ENCODE data around the gene EDAR. TPM values are rescaled to one million over a fixed set of nuclear protein-coding genes. Genes with fewer than 3 reads are reported as not detected.

EDAR gene
- total and polyA plus RNA-seq, 2 of the 8 experiments (the other 6 are each of a cell fraction or from before 2014, with no cell fraction given): not detected

DNA sequence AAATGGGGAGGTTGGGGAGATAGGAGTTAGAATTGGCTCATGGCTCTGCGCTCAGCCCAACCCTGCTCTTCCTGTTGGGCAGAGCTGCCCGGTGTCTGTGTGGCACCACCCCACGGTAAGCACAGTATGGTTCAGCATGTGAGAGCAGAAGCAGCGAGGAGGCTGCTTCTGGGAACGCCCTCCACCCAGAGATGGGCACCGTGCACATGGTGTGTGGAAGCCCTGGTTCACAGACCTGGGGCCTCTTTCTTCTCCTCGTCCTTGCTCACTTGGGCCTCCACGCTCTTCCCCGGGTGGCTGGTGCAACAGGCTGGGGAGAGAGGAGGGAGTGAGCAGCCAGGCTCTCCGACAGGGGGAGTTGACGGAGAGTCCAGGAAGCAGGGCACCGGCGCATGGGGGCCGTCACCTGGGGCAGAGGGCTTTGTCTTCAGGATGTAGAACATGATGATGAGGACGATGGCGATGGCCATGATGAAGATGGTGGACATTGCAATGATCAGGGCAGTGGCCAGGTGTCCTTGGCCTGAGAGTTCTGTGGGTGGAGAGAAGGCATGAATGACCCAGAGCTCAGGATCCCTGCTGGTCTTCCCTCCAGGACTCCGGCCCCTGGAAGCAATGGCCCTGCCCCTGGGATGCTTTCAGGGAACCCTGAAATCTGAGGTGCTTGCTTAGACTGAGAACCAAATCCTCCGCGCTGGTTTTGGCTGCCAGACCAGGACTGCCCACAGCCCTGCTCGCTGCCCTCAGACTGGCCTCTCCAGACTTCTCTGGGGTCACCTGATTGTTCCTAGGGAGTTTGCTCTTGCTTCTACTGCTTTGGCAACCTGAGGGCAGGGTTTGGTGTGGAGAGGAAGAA is 78.3 kb downstream of the EDAR start:
- H3K27me3 ChIP-seq (replicated peaks in 1 of 4; ENCODE audit: control insufficient read depth in 3 of 4, extremely low read depth in 1 of 4, insufficient read depth in 3 of 4, low read length in 3 of 4): no peaks in the 10 kb centered on the region
- H2AK5ac ChIP-seq (ENCODE audit: low read depth, low read length): no peak overlapping the region
- H3K9ac ChIP-seq (replicated peaks in 1 of 4; ENCODE audit: extremely low read depth in 1 of 4, low read depth in 3 of 4, low read length in 3 of 4): no peak overlapping the region
- no peaks in the 10 kb centered on the region for H3K36me3 ChIP-seq (ENCODE audit: control insufficient read depth in 2 of 4, insufficient read depth in 4 of 4, low read length in 3 of 4)
- no peaks in the 10 kb centered on the region for H3K23me2 ChIP-seq (ENCODE audit: low read depth, low read length)
- H4K5ac ChIP-seq (ENCODE audit: insufficient read length, low read depth, low read length): no peak overlapping the region
- ChIA-PET CTCF (ENCODE audit: partially characterized antibody) (interaction anchor here (3.6 kb wide), 1 partner anchor 17 kb away, joined by 15 read pairs; no protein-coding TSS in a partner anchor), POLR2A (ENCODE audit: partially characterized antibody) (no interaction called here)
- H4K8ac ChIP-seq (ENCODE audit: extremely low read depth, insufficient read depth, low read length): no peak overlapping the region
- H3K79me2 ChIP-seq (ENCODE audit: control insufficient read depth in 1 of 2, insufficient read depth in 2 of 2, low read length in 2 of 2): no peaks in the 10 kb centered on the region
- FAIRE-seq (no peak), DNase-seq (ENCODE audit: low read depth in 1 of 2, low spot score in 2 of 2) (peak in 1 of 2 experiments; percentile 31)
- no peak overlapping the region for H3K18ac ChIP-seq (ENCODE audit: extremely low read depth, low read length)
- no peak overlapping the region for H3K4me3 ChIP-seq (ENCODE audit: extremely low read depth in 1 of 4, insufficient read depth in 2 of 4, low read depth in 3 of 4, low read length in 4 of 4)
- no peak overlapping the region; the same call in 1 of the 2 replicates for H2BK5ac ChIP-seq (ENCODE audit: low read depth, low read length)
- no peak overlapping the region for H2BK12ac ChIP-seq (ENCODE audit: low read depth, low read length)
- H3K9me3 ChIP-seq (ENCODE audit: insufficient read depth in 2 of 2, low read depth in 1 of 2, low read length in 1 of 2): no peaks in the 10 kb centered on the region
- no peak overlapping the region for H2AFZ ChIP-seq (ENCODE audit: low read length)
- no peaks in the 10 kb centered on the region for H3K79me1 ChIP-seq (ENCODE audit: low read depth, low read length)
- no peak overlapping the region for H2BK120ac ChIP-seq (replicated peaks; ENCODE audit: low read depth, low read length)
- no peak overlapping the region for H3K56ac ChIP-seq (replicated peaks; ENCODE audit: insufficient read length, low read depth, low read length)
- no peaks in the 10 kb centered on the region for H3K4me1 ChIP-seq (replicated peaks in 1 of 4; ENCODE audit: control insufficient read depth in 3 of 4, insufficient read depth in 4 of 4, low read length in 3 of 4)
- no peak overlapping the region for H3K4me2 ChIP-seq (ENCODE audit: insufficient read depth in 1 of 2, low read depth in 2 of 2, low read length in 2 of 2)
- H3K4ac ChIP-seq (replicated peaks; ENCODE audit: insufficient read length, low read depth, low read length): no peak overlapping the region
- no peak overlapping the region for H3K23ac ChIP-seq (ENCODE audit: insufficient read length)
- H2BK20ac ChIP-seq (ENCODE audit: low read length): no peak overlapping the region
- WGBS, 2 experiments (ENCODE audit: extremely low coverage in 1 of 2, insufficient coverage in 1 of 2, insufficient read length in 1 of 2, insufficient replicate concordance in 2 of 2, low coverage in 1 of 2, low lambda C conversion rate in 2 of 2, missing lambda C conversion rate in 1 of 2): 87% methylated on average over 19 of the region's 20 CpGs; no CpG with 5 or more reads in 1 of the 2 experiments
- TF ChIP-seq CHD1 (IDR thresholded peaks at IDR 0.05; ENCODE audit: low read depth, low read length): no peak
- TF ChIP-seq POU5F1 (IDR thresholded peaks at IDR 0.05; ENCODE audit: low read depth, low read length): no peak
- no peak for TF ChIP-seq RFX5 (IDR thresholded peaks at IDR 0.05; ENCODE audit: borderline replicate concordance, low read depth, low read length)
- no peak for TF ChIP-seq TAF1 (IDR thresholded peaks at IDR 0.05; ENCODE audit: low read depth, low read length)
- no peak for TF ChIP-seq PHF8 (conservative IDR thresholded peaks at IDR 0.05; ENCODE audit: low read depth, low read length)
- TF ChIP-seq CBX5 (IDR thresholded peaks at IDR 0.05; ENCODE audit: low read depth, low read length): no peak
- no peak for TF ChIP-seq SIN3A (conservative IDR thresholded peaks at IDR 0.05 in 1 of 2, IDR thresholded peaks at IDR 0.05 in 1 of 2; ENCODE audit: low read depth in 1 of 2, low read length in 2 of 2)
- TF ChIP-seq SAP30 (IDR thresholded peaks at IDR 0.05; ENCODE audit: insufficient read depth, insufficient replicate concordance, low read length): no peak
- no peak for TF ChIP-seq JUN (IDR thresholded peaks at IDR 0.05; ENCODE audit: low read depth, low read length)
- no peak for TF ChIP-seq POLR2A (IDR thresholded peaks at IDR 0.05; ENCODE audit: control extremely low read depth in 1 of 2, low read depth in 2 of 2, low read length in 2 of 2)
- no peak overlapping the region for H4K91ac ChIP-seq (replicated peaks; ENCODE audit: insufficient read length, low read length)
- H2BK15ac ChIP-seq (ENCODE audit: low read length): no peak overlapping the region
- H4K20me1 ChIP-seq (replicated peaks in 1 of 2; ENCODE audit: control insufficient read depth in 1 of 2, insufficient read depth in 2 of 2, low read length in 2 of 2): no peaks in the 10 kb centered on the region
- H3K14ac ChIP-seq (ENCODE audit: insufficient read length): no peak overlapping the region
- H3K27ac ChIP-seq (ENCODE audit: low read depth, low read length): no peak overlapping the region

Data from H1 (cell line).